Uterus (tissue), 2 donors: ENCODE measurements around the gene DVL1.

Experiments used
- POLR2A ChIP-seq, 2 donors: fragments of 450-650 bp; IDR thresholded peaks; one replicate each; pipeline ENCODE4 v1.6.1; 2016; ENCODE audit warnings: antibody characterized with exemption in 2 of 2, mild to moderate bottlenecking in 1 of 2, moderate library complexity in 1 of 2
- TF ChIP-seq, protein P1 (sequence below), 4 experiments: fragments of 200-600 bp in 2 of 4; fragments of 450-650 bp in 2 of 4; sonication (generic) in 2 of 4; IDR thresholded peaks; one replicate each; pipeline ENCODE4 v1.5.1; 2016 to 2019; ENCODE audit warnings: antibody characterized with exemption in 4 of 4, mild to moderate bottlenecking in 2 of 4, moderate library complexity in 1 of 4

- no peak for TF ChIP-seq POLR2A (IDR thresholded peaks at IDR 0.05)
- TF ChIP-seq, protein P1, sequence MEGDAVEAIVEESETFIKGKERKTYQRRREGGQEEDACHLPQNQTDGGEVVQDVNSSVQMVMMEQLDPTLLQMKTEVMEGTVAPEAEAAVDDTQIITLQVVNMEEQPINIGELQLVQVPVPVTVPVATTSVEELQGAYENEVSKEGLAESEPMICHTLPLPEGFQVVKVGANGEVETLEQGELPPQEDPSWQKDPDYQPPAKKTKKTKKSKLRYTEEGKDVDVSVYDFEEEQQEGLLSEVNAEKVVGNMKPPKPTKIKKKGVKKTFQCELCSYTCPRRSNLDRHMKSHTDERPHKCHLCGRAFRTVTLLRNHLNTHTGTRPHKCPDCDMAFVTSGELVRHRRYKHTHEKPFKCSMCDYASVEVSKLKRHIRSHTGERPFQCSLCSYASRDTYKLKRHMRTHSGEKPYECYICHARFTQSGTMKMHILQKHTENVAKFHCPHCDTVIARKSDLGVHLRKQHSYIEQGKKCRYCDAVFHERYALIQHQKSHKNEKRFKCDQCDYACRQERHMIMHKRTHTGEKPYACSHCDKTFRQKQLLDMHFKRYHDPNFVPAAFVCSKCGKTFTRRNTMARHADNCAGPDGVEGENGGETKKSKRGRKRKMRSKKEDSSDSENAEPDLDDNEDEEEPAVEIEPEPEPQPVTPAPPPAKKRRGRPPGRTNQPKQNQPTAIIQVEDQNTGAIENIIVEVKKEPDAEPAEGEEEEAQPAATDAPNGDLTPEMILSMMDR (IDR thresholded peaks at IDR 0.05): no peak
Measured at GRCh38 chr1:1328254-1328653, 21.0 kb downstream of the DVL1 start.
